ENCODE data around the gene RNF149.

- TF ChIP-seq, protein P1, sequence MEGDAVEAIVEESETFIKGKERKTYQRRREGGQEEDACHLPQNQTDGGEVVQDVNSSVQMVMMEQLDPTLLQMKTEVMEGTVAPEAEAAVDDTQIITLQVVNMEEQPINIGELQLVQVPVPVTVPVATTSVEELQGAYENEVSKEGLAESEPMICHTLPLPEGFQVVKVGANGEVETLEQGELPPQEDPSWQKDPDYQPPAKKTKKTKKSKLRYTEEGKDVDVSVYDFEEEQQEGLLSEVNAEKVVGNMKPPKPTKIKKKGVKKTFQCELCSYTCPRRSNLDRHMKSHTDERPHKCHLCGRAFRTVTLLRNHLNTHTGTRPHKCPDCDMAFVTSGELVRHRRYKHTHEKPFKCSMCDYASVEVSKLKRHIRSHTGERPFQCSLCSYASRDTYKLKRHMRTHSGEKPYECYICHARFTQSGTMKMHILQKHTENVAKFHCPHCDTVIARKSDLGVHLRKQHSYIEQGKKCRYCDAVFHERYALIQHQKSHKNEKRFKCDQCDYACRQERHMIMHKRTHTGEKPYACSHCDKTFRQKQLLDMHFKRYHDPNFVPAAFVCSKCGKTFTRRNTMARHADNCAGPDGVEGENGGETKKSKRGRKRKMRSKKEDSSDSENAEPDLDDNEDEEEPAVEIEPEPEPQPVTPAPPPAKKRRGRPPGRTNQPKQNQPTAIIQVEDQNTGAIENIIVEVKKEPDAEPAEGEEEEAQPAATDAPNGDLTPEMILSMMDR (IDR thresholded peaks at IDR 0.05), result no peak
- TF ChIP-seq POLR2A (IDR thresholded peaks at IDR 0.05), result no peak
- TF ChIP-seq EP300 (IDR thresholded peaks at IDR 0.05), result no peak
Measured at GRCh38 chr2:101332885-101333766, 24.6 kb upstream of the RNF149 start.

All from ovary (tissue), 3 donors.